Mammary epithelial cell (primary cell): Measurements from ENCODE around the gene MT1M.

ENCODE experiments used
- EZH2 ChIP-seq: IDR thresholded peaks from 2 replicates; pipeline ENCODE4 v1.6.1; 2012; ENCODE audit warnings: low read length, inconsistent platforms, borderline replicate concordance
- TF ChIP-seq, protein P1 (sequence below), 2 donors: IDR thresholded peaks in 1 of 2; conservative IDR thresholded peaks in 1 of 2; 2 replicates each; pipeline ENCODE4 v1.5.1; 2011 to 2012; ENCODE audit warnings: inconsistent platforms in 2 of 2, low read length in 2 of 2, mild to moderate bottlenecking in 2 of 2, control low read depth in 1 of 2, low read depth in 1 of 2; ENCODE audit not compliant: insufficient read depth in 1 of 2; ENCODE audit errors: extremely low read depth in 1 of 2

DNA sequence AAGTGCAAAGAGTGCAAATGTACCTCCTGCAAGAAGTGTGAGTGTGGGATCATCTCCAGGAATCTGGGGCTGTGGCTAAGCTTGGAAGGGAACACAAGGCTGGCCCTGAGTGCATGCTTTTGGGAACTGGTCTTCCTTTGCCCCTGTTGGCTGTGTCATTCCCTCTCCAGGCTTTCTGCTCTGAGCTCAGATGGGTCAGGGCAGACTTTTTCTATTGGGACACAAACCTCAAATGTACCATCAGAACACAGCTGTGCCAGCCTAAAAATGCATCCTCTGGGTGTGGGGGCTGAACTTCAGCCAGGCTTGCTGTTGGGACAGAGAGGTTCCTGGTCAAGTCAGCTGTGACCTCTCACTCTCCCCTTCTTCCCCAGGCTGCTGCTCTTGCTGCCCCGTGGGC lies 20.1 kb downstream of the MT1M start:
- TF ChIP-seq, protein P1, sequence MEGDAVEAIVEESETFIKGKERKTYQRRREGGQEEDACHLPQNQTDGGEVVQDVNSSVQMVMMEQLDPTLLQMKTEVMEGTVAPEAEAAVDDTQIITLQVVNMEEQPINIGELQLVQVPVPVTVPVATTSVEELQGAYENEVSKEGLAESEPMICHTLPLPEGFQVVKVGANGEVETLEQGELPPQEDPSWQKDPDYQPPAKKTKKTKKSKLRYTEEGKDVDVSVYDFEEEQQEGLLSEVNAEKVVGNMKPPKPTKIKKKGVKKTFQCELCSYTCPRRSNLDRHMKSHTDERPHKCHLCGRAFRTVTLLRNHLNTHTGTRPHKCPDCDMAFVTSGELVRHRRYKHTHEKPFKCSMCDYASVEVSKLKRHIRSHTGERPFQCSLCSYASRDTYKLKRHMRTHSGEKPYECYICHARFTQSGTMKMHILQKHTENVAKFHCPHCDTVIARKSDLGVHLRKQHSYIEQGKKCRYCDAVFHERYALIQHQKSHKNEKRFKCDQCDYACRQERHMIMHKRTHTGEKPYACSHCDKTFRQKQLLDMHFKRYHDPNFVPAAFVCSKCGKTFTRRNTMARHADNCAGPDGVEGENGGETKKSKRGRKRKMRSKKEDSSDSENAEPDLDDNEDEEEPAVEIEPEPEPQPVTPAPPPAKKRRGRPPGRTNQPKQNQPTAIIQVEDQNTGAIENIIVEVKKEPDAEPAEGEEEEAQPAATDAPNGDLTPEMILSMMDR (conservative IDR thresholded peaks at IDR 0.05 in 1 of 2, IDR thresholded peaks at IDR 0.05 in 1 of 2; ENCODE audit: extremely low read depth in 1 of 2, insufficient read depth in 1 of 2, low read depth in 1 of 2, low read length in 2 of 2): no peak
- no peak for TF ChIP-seq EZH2
